ENCODE results near the gene PTPRE. TPM values are rescaled to one million over a fixed set of nuclear protein-coding genes. Genes with fewer than 3 reads are reported as not detected.

The PTPRE gene
- total RNA-seq, 1 donor from 2014 or later = 2.6 TPM

DNA sequence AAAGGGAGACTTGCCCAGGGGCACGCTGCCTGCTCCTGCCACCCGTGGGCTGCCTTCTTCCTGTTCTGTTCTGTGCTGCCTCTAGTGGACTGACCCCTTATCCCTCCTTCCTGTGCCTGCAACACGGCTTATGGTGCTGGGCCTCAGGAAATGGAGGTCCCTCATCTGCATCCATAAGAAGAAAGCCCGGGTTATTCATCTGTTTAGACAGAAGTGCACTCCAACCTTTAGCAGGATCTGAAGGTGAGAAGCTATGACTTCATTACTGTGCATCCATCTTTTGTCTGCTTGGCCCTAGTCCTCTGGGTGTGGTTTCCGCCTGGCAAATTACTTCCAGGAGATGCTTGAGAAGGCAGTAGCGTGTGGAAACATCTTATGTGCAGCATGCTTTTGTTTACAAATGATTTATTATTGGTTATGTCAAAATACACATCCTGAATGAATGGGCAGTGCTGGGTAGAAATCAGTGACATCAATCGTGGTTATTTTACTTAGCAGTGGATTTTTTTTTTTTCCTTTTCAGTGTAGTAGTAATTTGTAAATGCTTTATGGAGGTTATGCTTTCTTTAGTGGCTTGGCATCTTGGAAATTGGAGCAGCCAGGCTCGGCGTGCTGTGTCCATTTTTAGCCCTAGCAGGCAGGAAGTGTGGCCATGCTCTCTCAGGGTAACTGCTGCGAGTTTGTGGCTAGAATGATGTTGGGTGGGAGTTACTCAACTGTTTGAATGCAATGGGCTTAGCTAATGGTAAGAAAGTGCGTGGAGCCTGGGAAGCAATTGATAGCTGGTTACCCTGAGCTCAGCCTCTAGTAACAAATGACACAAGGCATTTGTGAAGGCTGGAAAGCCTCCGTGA is 12.7 kb downstream of the PTPRE start:
- Mint-ChIP-seq H3K27me3 (ENCODE audit: low read depth) (no peaks in the 10 kb centered on the region), H3K36me3 (no peaks in the 10 kb centered on the region), H3K27ac (no peak overlapping the region), H3K9me3 (no peaks in the 10 kb centered on the region), H3K4me3 (no peak overlapping the region), H3K4me1 (no peaks in the 10 kb centered on the region)
- no peak for TF ChIP-seq CTCF (IDR thresholded peaks at IDR 0.05; ENCODE audit: unreplicated experiment)
- DNase-seq (ENCODE audit: low spot score in 2 of 2, unreplicated experiment in 2 of 2) = no peak

DNA sequence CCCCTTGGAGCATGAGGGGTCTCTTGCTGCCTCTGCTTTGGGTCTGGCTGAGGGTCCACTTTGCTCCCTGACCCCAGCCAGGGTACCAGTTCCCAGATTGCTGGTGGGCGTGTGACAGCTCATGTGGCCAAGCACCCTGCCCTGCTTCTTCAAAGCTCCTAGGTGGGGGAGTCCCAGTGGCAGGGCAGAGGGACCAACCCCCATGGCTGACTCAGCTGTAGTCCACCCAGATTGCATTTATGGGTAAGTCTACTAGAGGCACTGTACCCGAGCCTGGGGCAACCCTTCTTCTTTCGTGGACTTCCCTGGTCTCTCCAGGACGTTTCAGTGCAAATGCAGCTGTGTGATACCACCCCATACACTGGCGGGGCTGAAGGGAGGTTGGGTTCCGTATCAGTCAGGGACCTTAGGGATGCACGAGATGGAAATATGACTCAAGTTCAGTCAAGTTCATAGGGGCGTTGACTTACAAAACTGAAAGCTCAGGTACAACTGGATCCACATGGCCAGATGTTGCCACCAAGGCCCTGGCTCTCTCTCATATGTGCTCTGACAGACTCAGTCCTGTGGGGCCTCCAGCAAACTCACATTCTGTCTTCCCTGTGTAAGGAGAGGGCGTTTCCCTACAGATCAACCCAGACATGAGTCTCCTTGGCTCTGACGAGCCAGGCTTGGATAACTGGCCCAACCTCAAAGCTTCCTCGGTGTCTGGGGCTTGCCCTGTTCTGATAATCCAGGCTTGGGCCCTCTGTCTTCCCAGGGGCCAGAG is 13.6 kb downstream of the PTPRE start:
- Mint-ChIP-seq H3K4me1 (no peaks in the 10 kb centered on the region), H3K4me3 (no peak overlapping the region), H3K27ac (no peak overlapping the region), H3K36me3 (no peaks in the 10 kb centered on the region), H3K9me3 (no peaks in the 10 kb centered on the region), H3K27me3 (ENCODE audit: low read depth) (no peaks in the 10 kb centered on the region)
- no peak for DNase-seq (ENCODE audit: low spot score in 2 of 2, unreplicated experiment in 2 of 2)
- TF ChIP-seq CTCF (IDR thresholded peaks at IDR 0.05; ENCODE audit: unreplicated experiment) = no peak

DNA sequence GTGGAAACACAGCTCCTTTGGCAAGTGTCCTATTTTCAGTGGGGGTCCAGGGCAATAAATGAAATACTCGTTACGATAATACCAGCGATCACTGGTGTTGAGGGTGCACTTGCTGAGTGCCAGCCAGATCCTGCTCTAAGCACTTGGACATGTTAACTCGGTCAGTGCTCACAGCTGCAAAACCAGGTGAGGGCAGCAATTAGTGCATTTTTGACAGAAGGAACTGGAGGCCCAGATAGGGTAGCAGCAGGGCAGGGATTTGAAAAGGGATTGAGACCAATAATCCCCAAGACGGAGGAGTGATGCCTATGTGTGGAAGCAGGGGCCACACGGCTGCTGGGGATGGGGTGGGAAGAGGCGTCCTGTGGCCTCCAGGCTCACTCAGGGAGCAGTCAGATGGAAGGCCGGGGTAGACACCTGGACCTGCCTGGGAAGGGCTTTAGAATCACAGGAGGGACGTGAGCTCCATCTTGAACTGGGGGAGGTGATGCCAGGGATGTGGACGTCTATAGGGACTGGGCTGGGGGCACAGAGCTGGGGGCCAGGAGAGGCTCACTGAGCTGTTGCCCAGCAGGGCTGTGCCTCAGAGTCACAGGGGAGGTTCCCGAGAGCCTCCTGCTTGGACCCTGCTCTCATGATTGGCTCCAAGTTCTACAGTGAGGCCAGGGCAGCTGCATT is 14.3 kb downstream of the PTPRE start:
- TF ChIP-seq CTCF (IDR thresholded peaks at IDR 0.05; ENCODE audit: unreplicated experiment) = no peak
- DNase-seq (ENCODE audit: low spot score in 2 of 2, unreplicated experiment in 2 of 2) = no peak
- no peaks in the 10 kb centered on the region for H3K36me3 Mint-ChIP-seq
- no peaks in the 10 kb centered on the region for H3K4me1 Mint-ChIP-seq
- no peaks in the 10 kb centered on the region for H3K9me3 Mint-ChIP-seq
- H3K27me3 Mint-ChIP-seq (ENCODE audit: low read depth) = no peaks in the 10 kb centered on the region
- no peak overlapping the region for H3K4me3 Mint-ChIP-seq
- no peak overlapping the region for H3K27ac Mint-ChIP-seq

- no peak for TF ChIP-seq CTCF (IDR thresholded peaks at IDR 0.05; ENCODE audit: unreplicated experiment)
- no peak overlapping the region for H3K27ac Mint-ChIP-seq
- no peaks in the 10 kb centered on the region for H3K9me3 Mint-ChIP-seq
- H3K4me3 Mint-ChIP-seq = no peak overlapping the region
- DNase-seq (ENCODE audit: low spot score in 2 of 2, unreplicated experiment in 2 of 2) = no peak
- no peaks in the 10 kb centered on the region for H3K4me1 Mint-ChIP-seq
- H3K36me3 Mint-ChIP-seq = no peaks in the 10 kb centered on the region
- no peaks in the 10 kb centered on the region for H3K27me3 Mint-ChIP-seq (ENCODE audit: low read depth)
Observed at GRCh38 chr10:127921753-127922145, 14.8 kb downstream of the PTPRE start.

DNA sequence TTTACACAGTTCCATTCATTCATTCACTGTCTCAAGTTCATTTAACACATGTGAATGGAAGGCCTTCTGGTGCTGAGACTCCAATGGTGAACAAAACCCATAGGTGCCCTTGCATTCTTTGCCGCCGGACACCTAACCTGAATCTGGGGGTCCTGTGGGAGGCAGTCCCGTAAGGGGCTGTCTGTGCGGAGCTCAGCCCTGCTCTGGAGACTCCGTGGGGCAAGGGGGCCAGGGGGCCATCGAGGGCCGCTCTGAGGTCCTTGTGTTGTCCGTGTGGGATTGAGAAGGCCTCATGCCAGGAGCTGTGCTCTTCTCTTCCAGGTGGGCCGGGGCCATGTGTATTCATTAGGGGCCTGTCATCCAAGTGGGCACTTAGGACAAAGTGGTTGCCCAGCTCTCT is 15.3 kb downstream of the PTPRE start:
- no peak for TF ChIP-seq CTCF (IDR thresholded peaks at IDR 0.05; ENCODE audit: unreplicated experiment)
- no peaks in the 10 kb centered on the region for H3K4me1 Mint-ChIP-seq
- DNase-seq (ENCODE audit: low spot score in 2 of 2, unreplicated experiment in 2 of 2) = no peak
- no peak overlapping the region for H3K27ac Mint-ChIP-seq
- no peaks in the 10 kb centered on the region for H3K36me3 Mint-ChIP-seq
- no peak overlapping the region for H3K4me3 Mint-ChIP-seq
- no peaks in the 10 kb centered on the region for H3K9me3 Mint-ChIP-seq
- H3K27me3 Mint-ChIP-seq (ENCODE audit: low read depth) = no peaks in the 10 kb centered on the region

Data from mesothelial cell of epicardium (in vitro differentiated cells).